ENCODE results near the gene FBN2. TPM values are rescaled to one million over a fixed set of nuclear protein-coding genes. Genes with fewer than 3 reads are reported as not detected.

The FBN2 gene
- total RNA-seq, 2 donors from 2014 or later, result 0.09 TPM; not detected in 1

- no peak for ATAC-seq
- Mint-ChIP-seq H3K9me3 (peaks cover under 1 to 5% of the 10 kb centered on the region in 2 donors), H3K36me3 (peaks cover 0 to 15% of the 10 kb centered on the region in 2 donors), H3K27ac (no peak overlapping the region)
- no peak for DNase-seq (ENCODE audit: low spot score in 2 of 2)
Measured at GRCh38 chr5:128538250-128539037, 399 bp upstream of the FBN2 start.

- Mint-ChIP-seq H3K36me3 (peaks cover 0 to 8% of the 10 kb centered on the region in 2 donors), H3K9me3 (peaks cover 0 to 3% of the 10 kb centered on the region in 2 donors), H3K27ac (no peak overlapping the region)
- DNase-seq (ENCODE audit: low spot score in 2 of 2) (no peak), ATAC-seq (peak in 1 of 2 donors; percentile 26)
Measured at GRCh38 chr5:128537221-128537999, 635 bp downstream of the FBN2 start.

GRCh38 chr5:128536254-128537220, 1.5 kb downstream of the FBN2 start:
- H3K27ac Mint-ChIP-seq, result no peak overlapping the region
- H3K9me3 Mint-ChIP-seq, result peaks cover 0 to 3% of the 10 kb centered on the region in 2 donors
- H3K36me3 Mint-ChIP-seq, result peaks cover 0 to 8% of the 10 kb centered on the region in 2 donors
- DNase-seq (ENCODE audit: low spot score in 2 of 2) (no peak), ATAC-seq (no peak)

- Mint-ChIP-seq H3K9me3 (no peaks in the 10 kb centered on the region), H3K36me3 (peaks cover 0 to 8% of the 10 kb centered on the region in 2 donors), H3K27ac (no peak overlapping the region)
- ATAC-seq (no peak), DNase-seq (ENCODE audit: low spot score in 2 of 2) (no peak)
Measured at GRCh38 chr5:128535251-128535650, 2.8 kb downstream of the FBN2 start.

GRCh38 chr5:128534726-128535125, 3.3 kb downstream of the FBN2 start:
- DNase-seq (ENCODE audit: low spot score in 2 of 2) (no peak), ATAC-seq (no peak)
- H3K27ac Mint-ChIP-seq, result no peak overlapping the region
- H3K36me3 Mint-ChIP-seq, result peaks cover 0 to 8% of the 10 kb centered on the region in 2 donors
- no peaks in the 10 kb centered on the region for H3K9me3 Mint-ChIP-seq

GRCh38 chr5:128532776-128533175, 5.3 kb downstream of the FBN2 start:
- DNase-seq (ENCODE audit: low spot score in 2 of 2), result no peak
- Mint-ChIP-seq H3K9me3 (no peaks in the 10 kb centered on the region), H3K27ac (no peak overlapping the region), H3K36me3 (peaks cover 0 to 8% of the 10 kb centered on the region in 2 donors)
- no peak for ATAC-seq

GRCh38 chr5:128532127-128532526, 5.9 kb downstream of the FBN2 start:
- no peak overlapping the region for H3K27ac Mint-ChIP-seq
- peaks cover 0 to 8% of the 10 kb centered on the region in 2 donors for H3K36me3 Mint-ChIP-seq
- H3K9me3 Mint-ChIP-seq, result no peaks in the 10 kb centered on the region
- ATAC-seq (no peak), DNase-seq (ENCODE audit: low spot score in 2 of 2) (no peak)

- H3K9me3 Mint-ChIP-seq, result no peaks in the 10 kb centered on the region
- DNase-seq (ENCODE audit: low spot score in 2 of 2) (no peak), ATAC-seq (no peak)
- no peak overlapping the region for H3K27ac Mint-ChIP-seq
- no peaks in the 10 kb centered on the region for H3K36me3 Mint-ChIP-seq
Measured at GRCh38 chr5:128528637-128529255, 9.3 kb downstream of the FBN2 start.

- ATAC-seq, result no peak
- Mint-ChIP-seq H3K9me3 (no peaks in the 10 kb centered on the region), H3K36me3 (no peaks in the 10 kb centered on the region), H3K27ac (no peak overlapping the region)
- no peak for DNase-seq (ENCODE audit: low spot score in 2 of 2)
Measured at GRCh38 chr5:128528126-128528525, 9.9 kb downstream of the FBN2 start.

- ATAC-seq, result no peak
- H3K27ac Mint-ChIP-seq, result no peak overlapping the region
- DNase-seq (ENCODE audit: low spot score in 2 of 2), result no peak
- no peaks in the 10 kb centered on the region for H3K36me3 Mint-ChIP-seq
- H3K9me3 Mint-ChIP-seq, result no peaks in the 10 kb centered on the region
Measured at GRCh38 chr5:128527077-128527476, 11.0 kb downstream of the FBN2 start.

- ATAC-seq (no peak), DNase-seq (ENCODE audit: low spot score in 2 of 2) (no peak)
- H3K27ac Mint-ChIP-seq, result no peak overlapping the region
- no peaks in the 10 kb centered on the region for H3K36me3 Mint-ChIP-seq
- no peaks in the 10 kb centered on the region for H3K9me3 Mint-ChIP-seq
Measured at GRCh38 chr5:128522336-128522735, 15.7 kb downstream of the FBN2 start.

- H3K9me3 Mint-ChIP-seq, result no peaks in the 10 kb centered on the region
- DNase-seq (ENCODE audit: low spot score in 2 of 2) (no peak), ATAC-seq (no peak)
- no peaks in the 10 kb centered on the region for H3K36me3 Mint-ChIP-seq
- no peak overlapping the region for H3K27ac Mint-ChIP-seq
Measured at GRCh38 chr5:128519827-128520226, 18.2 kb downstream of the FBN2 start.

GRCh38 chr5:128516978-128517377, 21.1 kb downstream of the FBN2 start:
- no peak for ATAC-seq
- DNase-seq (ENCODE audit: low spot score in 2 of 2), result no peak
- no peaks in the 10 kb centered on the region for H3K36me3 Mint-ChIP-seq
- no peaks in the 10 kb centered on the region for H3K9me3 Mint-ChIP-seq
- H3K27ac Mint-ChIP-seq, result no peak overlapping the region

- no peaks in the 10 kb centered on the region for H3K9me3 Mint-ChIP-seq
- DNase-seq (ENCODE audit: low spot score in 2 of 2) (no peak), ATAC-seq (no peak)
- H3K36me3 Mint-ChIP-seq, result no peaks in the 10 kb centered on the region
- H3K27ac Mint-ChIP-seq, result no peak overlapping the region
Measured at GRCh38 chr5:128513806-128514205, 24.2 kb downstream of the FBN2 start.

GRCh38 chr5:128512894-128513293, 25.2 kb downstream of the FBN2 start:
- no peak for DNase-seq (ENCODE audit: low spot score in 2 of 2)
- no peaks in the 10 kb centered on the region for H3K36me3 Mint-ChIP-seq
- no peak overlapping the region for H3K27ac Mint-ChIP-seq
- peaks cover 0 to 5% of the 10 kb centered on the region in 2 donors for H3K9me3 Mint-ChIP-seq
- ATAC-seq, result no peak

GRCh38 chr5:128506643-128507042, 31.4 kb downstream of the FBN2 start:
- H3K27ac Mint-ChIP-seq, result no peak overlapping the region

More at GRCh38 chr5:128506643-128507042, 31.4 kb downstream of the FBN2 start:
- peaks cover 18 to 20% of the 10 kb centered on the region in 2 donors for H3K9me3 Mint-ChIP-seq
- peaks cover 0 to 6% of the 10 kb centered on the region in 2 donors for H3K36me3 Mint-ChIP-seq
- ATAC-seq, result no peak
- no peak for DNase-seq (ENCODE audit: low spot score in 2 of 2)

All from activated naive CD4-positive, alpha-beta T cell treated with anti-CD3 and anti-CD28 coated beads, Interleukin-2, amount 50 U/mL, for 72 hours (primary cell).